Measurements from ENCODE around the gene AGAP1. TPM values are rescaled to one million over a fixed set of nuclear protein-coding genes. Genes with fewer than 3 reads are reported as not detected.

Gene AGAP1
- total and polyA plus RNA-seq, 2 donors (not counting 3 experiments of a cell fraction or from before 2014, with no cell fraction given): 10.2 to 20.9 TPM

DNA sequence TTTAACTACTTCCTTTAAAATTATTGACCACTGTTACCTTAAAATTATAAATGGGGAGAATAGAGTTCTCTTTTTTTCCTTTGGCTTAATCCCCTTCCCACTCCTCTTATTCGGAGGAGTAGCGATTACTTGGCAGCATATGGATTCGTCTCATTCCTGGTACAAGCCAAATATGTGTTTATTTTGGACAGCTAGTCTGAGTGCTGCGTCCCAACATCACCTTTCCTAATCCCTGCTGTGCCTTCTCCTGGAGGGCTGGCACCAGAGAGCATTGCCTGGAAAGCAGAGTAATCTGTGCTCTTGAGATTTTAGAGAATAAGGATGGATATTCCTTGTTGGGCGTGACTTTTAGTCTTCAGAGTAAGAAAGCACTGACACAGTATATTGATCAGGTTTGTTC is 185.6 kb downstream of the AGAP1 start:
- H2AFZ ChIP-seq (ENCODE audit: low read depth, low read length): no peak overlapping the region
- H3K27me3 ChIP-seq (ENCODE audit: control insufficient read depth in 2 of 2, insufficient read depth in 2 of 2, low read length in 2 of 2): no peaks in the 10 kb centered on the region
- no peaks in the 10 kb centered on the region for H4K20me1 ChIP-seq (replicated peaks; ENCODE audit: control insufficient read depth, extremely low read depth, insufficient read depth, low read length)
- dilution Hi-C loops (cut with MboI; ENCODE audit: extremely low pct_ligation_motif_present, low sequenced_read_pairs): no loop called here
- no peaks in the 10 kb centered on the region for H3K36me3 ChIP-seq (ENCODE audit: control insufficient read depth in 2 of 2, extremely low read depth in 1 of 2, insufficient read depth in 2 of 2, low read length in 2 of 2)
- H3K4me1 ChIP-seq (ENCODE audit: control insufficient read depth, extremely low read depth, insufficient read depth, low read length): no peaks in the 10 kb centered on the region
- DNase-seq (ENCODE audit: low read depth, low spot score): no peak
- H3K27ac ChIP-seq (ENCODE audit: insufficient read depth, low read depth, low read length): no peak overlapping the region
- CTCF ChIA-PET: interaction anchor here (1.3 to 1.9 kb wide), 2 partner anchors 67 to 85 kb away, joined by 4 to 6 read pairs; no protein-coding TSS in a partner anchor
- H3K9me1 ChIP-seq (replicated peaks; ENCODE audit: control insufficient read depth, extremely low read depth, insufficient read depth, low read length): no peaks in the 10 kb centered on the region
- POLR2A ChIA-PET: no interaction called here
- peaks cover 2% of the 10 kb centered on the region for H3K79me2 ChIP-seq (ENCODE audit: control insufficient read depth, insufficient read depth, low read length)
- intact Hi-C loops (cut with micrococcal nuclease): loop anchor here (10.0 kb wide), 2 partner anchors 405 to 545 kb away; no protein-coding TSS in a partner anchor
- no TSS peak for BruUV-seq (replicated peaks)
- TF ChIP-seq JUN (IDR thresholded peaks at IDR 0.05; ENCODE audit: borderline replicate concordance, insufficient read depth, insufficient read length, low read depth) (no peak), POLR2AphosphoS5 (IDR thresholded peaks at IDR 0.05; ENCODE audit: insufficient read depth, low read depth, low read length) (no peak), EZH2 (IDR thresholded peaks at IDR 0.05; ENCODE audit: borderline replicate concordance, low read depth, low read length, severe bottlenecking) (no peak), FOS (IDR thresholded peaks at IDR 0.05; ENCODE audit: borderline replicate concordance, insufficient read depth, low read length) (no peak), POLR2A (IDR thresholded peaks at IDR 0.05; ENCODE audit: low read depth, low read length) (no peak), MYC (IDR thresholded peaks at IDR 0.05; ENCODE audit: low read depth, low read length) (no peak), GATA2 (IDR thresholded peaks at IDR 0.05; ENCODE audit: insufficient read depth, insufficient read length, low read depth, low read length) (no peak)
- TF ChIP-seq, protein P1, sequence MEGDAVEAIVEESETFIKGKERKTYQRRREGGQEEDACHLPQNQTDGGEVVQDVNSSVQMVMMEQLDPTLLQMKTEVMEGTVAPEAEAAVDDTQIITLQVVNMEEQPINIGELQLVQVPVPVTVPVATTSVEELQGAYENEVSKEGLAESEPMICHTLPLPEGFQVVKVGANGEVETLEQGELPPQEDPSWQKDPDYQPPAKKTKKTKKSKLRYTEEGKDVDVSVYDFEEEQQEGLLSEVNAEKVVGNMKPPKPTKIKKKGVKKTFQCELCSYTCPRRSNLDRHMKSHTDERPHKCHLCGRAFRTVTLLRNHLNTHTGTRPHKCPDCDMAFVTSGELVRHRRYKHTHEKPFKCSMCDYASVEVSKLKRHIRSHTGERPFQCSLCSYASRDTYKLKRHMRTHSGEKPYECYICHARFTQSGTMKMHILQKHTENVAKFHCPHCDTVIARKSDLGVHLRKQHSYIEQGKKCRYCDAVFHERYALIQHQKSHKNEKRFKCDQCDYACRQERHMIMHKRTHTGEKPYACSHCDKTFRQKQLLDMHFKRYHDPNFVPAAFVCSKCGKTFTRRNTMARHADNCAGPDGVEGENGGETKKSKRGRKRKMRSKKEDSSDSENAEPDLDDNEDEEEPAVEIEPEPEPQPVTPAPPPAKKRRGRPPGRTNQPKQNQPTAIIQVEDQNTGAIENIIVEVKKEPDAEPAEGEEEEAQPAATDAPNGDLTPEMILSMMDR (IDR thresholded peaks at IDR 0.05; ENCODE audit: extremely low read depth in 1 of 2, insufficient read depth in 1 of 2, low read depth in 1 of 2, low read length in 2 of 2): no peak
- H3K4me2 ChIP-seq (ENCODE audit: insufficient read depth, low read length): no peak overlapping the region
- FAIRE-seq: no peak
- no peak overlapping the region for H3K4me3 ChIP-seq (replicated peaks in 1 of 3; ENCODE audit: insufficient read depth in 1 of 3, low read depth in 1 of 3, low read length in 3 of 3)
- H3K9ac ChIP-seq (replicated peaks; ENCODE audit: extremely low read depth, insufficient read depth, low read length): no peak overlapping the region
- H3K9me3 ChIP-seq (replicated peaks; ENCODE audit: control insufficient read depth, insufficient read depth, low read length): no peaks in the 10 kb centered on the region

Measured in endothelial cell of umbilical vein (primary cell).